ENCODE measurements around the gene TMEM131L.
"Not testable (repeated sequence)": the region's sequence is repeated elsewhere in the genome, so short reads cannot be mapped to it uniquely, and the experiment has no call there.

The TMEM131L gene

GRCh38 chr4:153447175-153447905 lies 18.8 kb upstream of the TMEM131L start:
- in situ Hi-C loops (cut with HindIII; ENCODE audit: low sequenced_read_pairs), result no loop called here

- in situ Hi-C loops (cut with HindIII; ENCODE audit: low sequenced_read_pairs), result no loop called here
These were observed 18.0 kb upstream of the TMEM131L start for GRCh38 chr4:153448003-153448731.

GRCh38 chr4:153449338-153449737 lies 16.8 kb upstream of the TMEM131L start:
- in situ Hi-C loops (cut with HindIII; ENCODE audit: low sequenced_read_pairs), result no loop called here

GRCh38 chr4:153450544-153450917 lies 15.6 kb upstream of the TMEM131L start:
- in situ Hi-C loops (cut with HindIII; ENCODE audit: low sequenced_read_pairs), result no loop called here

GRCh38 chr4:153451145-153451544 lies 15.0 kb upstream of the TMEM131L start:
- in situ Hi-C loops (cut with HindIII; ENCODE audit: low sequenced_read_pairs), result not testable (repeated sequence)

- in situ Hi-C loops (cut with HindIII; ENCODE audit: low sequenced_read_pairs), result no loop called here
These were observed 14.1 kb upstream of the TMEM131L start for GRCh38 chr4:153451911-153452657.

- in situ Hi-C loops (cut with HindIII; ENCODE audit: low sequenced_read_pairs), result no loop called here
These were observed 13.3 kb upstream of the TMEM131L start for GRCh38 chr4:153452658-153453378.

- in situ Hi-C loops (cut with HindIII; ENCODE audit: low sequenced_read_pairs), result no loop called here
These were observed 12.8 kb upstream of the TMEM131L start for GRCh38 chr4:153453402-153453801.

- in situ Hi-C loops (cut with HindIII; ENCODE audit: low sequenced_read_pairs), result no loop called here
These were observed 7.2 kb upstream of the TMEM131L start for GRCh38 chr4:153458969-153459368.

- in situ Hi-C loops (cut with HindIII; ENCODE audit: low sequenced_read_pairs), result not testable (repeated sequence)
These were observed 4.6 kb upstream of the TMEM131L start for GRCh38 chr4:153461549-153461948.

- in situ Hi-C loops (cut with HindIII; ENCODE audit: low sequenced_read_pairs), result no loop called here
These were observed 2.1 kb upstream of the TMEM131L start for GRCh38 chr4:153464068-153464467.

- in situ Hi-C loops (cut with HindIII; ENCODE audit: low sequenced_read_pairs), result no loop called here
These were observed 1.0 kb upstream of the TMEM131L start for GRCh38 chr4:153465140-153465539.

GRCh38 chr4:153465615-153466080 lies 512 bp upstream of the TMEM131L start:
- in situ Hi-C loops (cut with HindIII; ENCODE audit: low sequenced_read_pairs), result no loop called here

- in situ Hi-C loops (cut with HindIII; ENCODE audit: low sequenced_read_pairs), result no loop called here
These were observed 1.1 kb downstream of the TMEM131L start for GRCh38 chr4:153466949-153467896.

GRCh38 chr4:153467897-153468262 lies 1.7 kb downstream of the TMEM131L start:
- in situ Hi-C loops (cut with HindIII; ENCODE audit: low sequenced_read_pairs), result no loop called here

GRCh38 chr4:153468587-153468986 lies 2.4 kb downstream of the TMEM131L start:
- in situ Hi-C loops (cut with HindIII; ENCODE audit: low sequenced_read_pairs), result no loop called here

- in situ Hi-C loops (cut with HindIII; ENCODE audit: low sequenced_read_pairs), result no loop called here
These were observed 2.9 kb downstream of the TMEM131L start for GRCh38 chr4:153469031-153469430.

- in situ Hi-C loops (cut with HindIII; ENCODE audit: low sequenced_read_pairs), result not testable (repeated sequence)
These were observed 5.0 kb downstream of the TMEM131L start for GRCh38 chr4:153471071-153471697.

- in situ Hi-C loops (cut with HindIII; ENCODE audit: low sequenced_read_pairs), result no loop called here
These were observed 5.5 kb downstream of the TMEM131L start for GRCh38 chr4:153471698-153472093.

All from endothelial cell of hepatic sinusoid (primary cell).